ENCODE measurements around the gene CYP2D6. TPM values are rescaled to one million over a fixed set of nuclear protein-coding genes. Genes with fewer than 3 reads are reported as not detected.

The CYP2D6 gene
- total RNA-seq, 1 donor from 2014 or later: 4.0 TPM

DNA sequence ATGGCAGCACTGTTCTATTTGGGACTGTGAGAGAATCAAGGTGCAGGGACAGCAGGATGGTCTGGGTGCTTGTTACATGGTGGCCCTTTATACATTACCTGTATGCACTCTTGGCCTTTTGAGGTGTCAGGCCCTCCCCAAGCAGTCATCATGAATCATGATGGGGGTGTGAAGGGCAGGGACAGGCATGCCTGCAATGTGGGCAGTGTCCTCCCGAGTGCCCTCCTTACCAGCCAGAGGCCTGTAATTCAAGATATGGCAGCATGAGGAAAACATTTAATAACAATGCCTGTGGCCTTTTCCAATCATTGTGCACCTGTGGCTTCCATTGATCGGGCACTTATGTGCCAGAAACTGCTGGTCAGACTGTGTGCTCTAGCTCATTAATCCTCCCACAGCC lies 25.5 kb upstream of the CYP2D6 start:
- DNase-seq (ENCODE audit: extremely low spot score, unreplicated experiment): no peak
- TF ChIP-seq, protein P1, sequence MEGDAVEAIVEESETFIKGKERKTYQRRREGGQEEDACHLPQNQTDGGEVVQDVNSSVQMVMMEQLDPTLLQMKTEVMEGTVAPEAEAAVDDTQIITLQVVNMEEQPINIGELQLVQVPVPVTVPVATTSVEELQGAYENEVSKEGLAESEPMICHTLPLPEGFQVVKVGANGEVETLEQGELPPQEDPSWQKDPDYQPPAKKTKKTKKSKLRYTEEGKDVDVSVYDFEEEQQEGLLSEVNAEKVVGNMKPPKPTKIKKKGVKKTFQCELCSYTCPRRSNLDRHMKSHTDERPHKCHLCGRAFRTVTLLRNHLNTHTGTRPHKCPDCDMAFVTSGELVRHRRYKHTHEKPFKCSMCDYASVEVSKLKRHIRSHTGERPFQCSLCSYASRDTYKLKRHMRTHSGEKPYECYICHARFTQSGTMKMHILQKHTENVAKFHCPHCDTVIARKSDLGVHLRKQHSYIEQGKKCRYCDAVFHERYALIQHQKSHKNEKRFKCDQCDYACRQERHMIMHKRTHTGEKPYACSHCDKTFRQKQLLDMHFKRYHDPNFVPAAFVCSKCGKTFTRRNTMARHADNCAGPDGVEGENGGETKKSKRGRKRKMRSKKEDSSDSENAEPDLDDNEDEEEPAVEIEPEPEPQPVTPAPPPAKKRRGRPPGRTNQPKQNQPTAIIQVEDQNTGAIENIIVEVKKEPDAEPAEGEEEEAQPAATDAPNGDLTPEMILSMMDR (conservative IDR thresholded peaks at IDR 0.05): no peak
- Mint-ChIP-seq H3K36me3 (peaks cover 4% of the 10 kb centered on the region), H3K27ac (no peak overlapping the region), H3K9me3 (no peaks in the 10 kb centered on the region), H3K4me3 (no peak overlapping the region), H3K27me3 (no peaks in the 10 kb centered on the region), H3K4me1 (ENCODE audit: unreplicated experiment) (peaks cover 4% of the 10 kb centered on the region)

DNA sequence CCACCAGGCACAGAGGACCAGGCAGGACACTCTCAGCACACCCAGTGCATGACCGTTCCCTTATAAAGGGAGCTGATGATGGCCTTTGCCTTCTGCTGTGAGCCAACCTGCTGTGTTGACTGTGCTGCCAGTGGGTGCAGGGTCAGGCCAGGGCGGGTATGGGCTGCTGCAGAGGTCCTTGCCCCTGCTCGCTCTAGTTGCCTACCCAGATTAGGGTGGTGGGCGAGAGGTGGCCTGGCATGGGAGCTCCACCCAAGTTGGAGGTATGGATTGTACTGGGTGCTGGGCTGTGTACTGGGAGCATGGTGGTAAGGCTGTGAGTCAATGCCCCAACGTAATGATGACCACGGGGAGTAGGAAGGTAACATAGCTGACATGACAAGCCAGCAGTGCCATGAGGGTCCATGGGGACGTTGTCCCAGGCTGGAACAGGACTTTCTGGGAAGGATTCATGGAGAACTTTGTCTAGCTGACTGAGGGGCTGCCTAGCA lies 24.5 kb upstream of the CYP2D6 start:
- no peak overlapping the region for H3K27ac Mint-ChIP-seq
- no peaks in the 10 kb centered on the region for H3K27me3 Mint-ChIP-seq
- TF ChIP-seq, protein P1 (conservative IDR thresholded peaks at IDR 0.05): no peak
- peaks cover 4% of the 10 kb centered on the region for H3K36me3 Mint-ChIP-seq
- H3K4me1 Mint-ChIP-seq (ENCODE audit: unreplicated experiment): no peaks in the 10 kb centered on the region
- no peak for DNase-seq (ENCODE audit: extremely low spot score, unreplicated experiment)
- H3K9me3 Mint-ChIP-seq: no peaks in the 10 kb centered on the region
- no peak overlapping the region for H3K4me3 Mint-ChIP-seq

DNA sequence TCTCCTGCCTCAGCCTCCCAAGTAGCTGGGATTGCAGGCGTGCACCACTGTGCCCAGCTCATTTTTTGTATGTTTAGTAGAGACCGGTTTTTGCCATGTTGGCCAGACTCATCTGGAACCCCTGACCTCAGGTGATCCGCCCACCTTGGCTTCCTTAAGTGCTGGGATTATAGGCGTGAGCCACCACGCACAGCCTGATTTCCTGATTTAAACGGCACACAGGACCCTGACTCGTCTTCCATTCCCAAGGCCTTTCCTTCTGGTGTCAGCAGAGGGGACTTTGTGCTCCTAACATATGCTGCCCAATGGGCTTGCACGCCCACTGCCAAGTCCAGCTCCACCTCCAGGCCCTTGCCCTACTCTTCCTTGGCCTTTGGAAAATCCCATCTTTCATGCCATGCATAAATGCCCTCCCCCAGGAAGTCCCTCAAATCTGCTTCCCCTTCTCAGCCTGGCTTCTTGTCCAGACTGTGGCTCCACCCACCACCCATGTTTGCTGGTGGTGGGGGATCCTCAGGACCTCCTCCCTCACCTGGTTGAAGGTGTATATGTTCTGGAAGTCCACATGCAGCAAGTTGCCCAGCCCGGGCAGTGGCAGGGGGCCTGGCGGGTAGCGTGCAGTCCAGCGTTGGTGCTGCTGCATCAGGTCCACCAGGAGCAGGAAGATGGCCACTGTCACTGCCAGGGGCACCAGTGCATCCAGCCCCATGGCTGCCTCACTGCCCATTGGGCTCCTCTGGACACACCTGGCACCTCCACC lies 23.9 kb upstream of the CYP2D6 start:
- Mint-ChIP-seq H3K27me3 (no peaks in the 10 kb centered on the region), H3K4me3 (no peak overlapping the region), H3K9me3 (no peaks in the 10 kb centered on the region), H3K36me3 (peaks cover 4% of the 10 kb centered on the region), H3K4me1 (ENCODE audit: unreplicated experiment) (no peaks in the 10 kb centered on the region), H3K27ac (peak overlapping the region; percentile 7)
- no peak for DNase-seq (ENCODE audit: extremely low spot score, unreplicated experiment)
- TF ChIP-seq, protein P1 (conservative IDR thresholded peaks at IDR 0.05): no peak

DNA sequence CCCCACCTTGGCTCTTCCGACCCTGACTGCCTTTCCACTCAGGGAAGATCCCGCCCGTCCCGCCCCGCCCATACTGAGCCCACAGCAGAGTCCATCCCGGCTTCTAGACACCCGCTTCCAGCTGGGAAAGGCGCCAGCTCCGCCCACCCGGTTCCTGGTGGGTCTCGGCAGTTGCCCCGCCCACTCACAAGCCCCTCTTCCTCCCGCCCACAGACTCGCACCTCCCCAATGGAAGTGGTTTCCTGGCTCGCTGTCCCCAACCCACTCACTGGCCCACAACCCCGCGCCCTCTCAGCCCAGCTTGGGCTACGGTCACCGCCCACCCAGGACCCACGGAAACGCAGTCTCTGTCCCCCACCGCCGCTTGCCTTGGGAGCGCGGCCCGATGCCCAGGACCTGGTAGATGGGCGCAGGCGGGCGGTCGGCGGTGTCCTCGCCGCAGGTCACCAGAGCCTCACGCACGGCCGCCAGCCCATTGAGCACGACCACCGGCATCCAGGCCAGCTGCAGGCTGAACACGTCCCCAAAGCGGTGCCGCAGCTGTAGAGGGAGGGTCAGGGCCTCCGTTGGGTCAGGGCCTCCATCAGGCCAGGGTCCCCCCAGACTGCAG lies 22.2 kb upstream of the CYP2D6 start:
- no peaks in the 10 kb centered on the region for H3K4me1 Mint-ChIP-seq (ENCODE audit: unreplicated experiment)

DNA sequence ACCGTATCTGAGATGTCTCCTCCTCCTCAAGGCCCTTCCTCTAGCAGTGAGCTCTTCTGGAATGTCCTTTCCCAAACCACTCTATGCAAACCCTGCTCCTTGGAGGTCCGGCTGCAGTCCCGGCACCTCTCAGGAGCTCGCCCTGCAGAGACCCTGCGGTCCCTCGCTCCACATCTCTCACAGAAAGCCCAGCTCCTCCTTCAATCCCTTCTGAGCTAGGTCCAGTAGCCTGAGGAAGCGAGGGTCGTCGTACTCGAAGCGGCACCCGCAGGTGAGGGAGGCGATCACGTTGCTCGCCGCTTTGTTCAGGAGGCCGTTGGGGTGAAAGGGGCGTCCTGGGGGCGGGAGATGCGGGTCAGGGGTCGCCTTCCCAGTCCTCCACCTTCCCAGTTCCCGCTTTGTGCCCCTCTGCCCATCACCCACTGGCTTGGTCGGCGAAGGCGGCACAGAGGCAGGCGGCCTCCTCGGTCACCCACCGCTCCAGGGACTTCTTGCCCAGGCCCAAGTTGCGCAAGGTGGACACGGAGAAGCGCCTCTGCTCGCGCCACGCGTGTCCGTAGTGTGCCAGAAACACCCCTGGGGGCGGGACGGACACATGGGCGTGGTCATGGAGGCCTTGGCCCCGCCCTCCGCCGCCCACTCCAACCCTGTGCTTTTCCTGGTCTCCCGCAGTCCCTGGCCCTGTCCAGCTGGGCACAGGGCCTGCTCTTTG lies 21.5 kb upstream of the CYP2D6 start:
- H3K4me1 Mint-ChIP-seq (ENCODE audit: unreplicated experiment): no peaks in the 10 kb centered on the region
- no peaks in the 10 kb centered on the region for H3K27me3 Mint-ChIP-seq
- peaks cover 7% of the 10 kb centered on the region for H3K36me3 Mint-ChIP-seq
- no peak overlapping the region for H3K4me3 Mint-ChIP-seq
- H3K9me3 Mint-ChIP-seq: no peaks in the 10 kb centered on the region
- DNase-seq (ENCODE audit: extremely low spot score, unreplicated experiment): no peak
- H3K27ac Mint-ChIP-seq: no peak overlapping the region
- TF ChIP-seq, protein P1 (conservative IDR thresholded peaks at IDR 0.05): no peak

More for the DNA sequence above, 22.2 kb upstream of the CYP2D6 start:
- Mint-ChIP-seq H3K27ac (no peak overlapping the region), H3K36me3 (peaks cover 6% of the 10 kb centered on the region), H3K27me3 (no peaks in the 10 kb centered on the region), H3K9me3 (no peaks in the 10 kb centered on the region), H3K4me3 (no peak overlapping the region)
- no peak for DNase-seq (ENCODE audit: extremely low spot score, unreplicated experiment)
- TF ChIP-seq, protein P1 (conservative IDR thresholded peaks at IDR 0.05): no peak
